ENCODE results near the gene CRY2. TPM values are rescaled to one million over a fixed set of nuclear protein-coding genes. Genes with fewer than 3 reads are reported as not detected.

The CRY2 gene
- total RNA-seq, 1 donor from 2014 or later: 23.8 TPM

DNA sequence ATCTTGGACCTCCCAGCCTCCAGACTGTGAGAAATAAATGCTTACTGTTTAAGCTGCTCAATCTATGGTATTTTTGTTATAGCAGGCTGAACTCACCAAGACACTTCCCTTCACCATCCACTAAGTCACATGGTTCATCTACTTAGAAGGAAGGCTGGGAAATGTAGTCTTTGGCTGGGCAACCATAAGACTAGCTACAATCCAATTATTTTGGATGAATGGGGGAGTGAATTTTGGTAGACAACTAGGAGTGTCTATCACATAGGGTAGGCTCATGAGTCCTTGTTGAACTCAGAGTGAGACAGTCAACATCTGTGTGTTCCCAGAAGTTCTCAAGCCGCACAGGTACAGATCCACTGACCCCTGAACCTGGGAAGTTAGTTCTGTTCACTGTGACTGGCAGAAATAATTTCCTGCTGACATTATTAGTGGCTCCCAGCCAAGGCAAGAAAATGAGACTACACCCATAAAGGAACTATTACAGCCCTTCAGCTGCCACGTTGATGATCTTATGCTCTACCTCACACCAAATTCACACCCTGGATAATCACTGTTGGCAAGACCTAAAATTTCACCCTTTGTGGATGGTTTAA is 45.5 kb upstream of the CRY2 start:
- DNase-seq (ENCODE audit: low spot score): no peak
- TF ChIP-seq CTCF (IDR thresholded peaks at IDR 0.05; ENCODE audit: unreplicated experiment): no peak
- Mint-ChIP-seq H3K4me1 (ENCODE audit: unreplicated experiment) (peaks cover 10% of the 10 kb centered on the region), H3K27me3 (ENCODE audit: unreplicated experiment) (peaks cover 13% of the 10 kb centered on the region), H3K4me3 (ENCODE audit: unreplicated experiment) (no peak overlapping the region), H3K36me3 (ENCODE audit: low read depth, unreplicated experiment) (peaks cover 3% of the 10 kb centered on the region), H3K27ac (ENCODE audit: unreplicated experiment) (no peak overlapping the region), H3K9me3 (ENCODE audit: unreplicated experiment) (no peaks in the 10 kb centered on the region)

- H3K36me3 Mint-ChIP-seq (ENCODE audit: low read depth, unreplicated experiment): peaks cover 3% of the 10 kb centered on the region
- no peak overlapping the region for H3K4me3 Mint-ChIP-seq (ENCODE audit: unreplicated experiment)
Observed at GRCh38 chr11:45802531-45803317, 44.6 kb upstream of the CRY2 start.

DNA sequence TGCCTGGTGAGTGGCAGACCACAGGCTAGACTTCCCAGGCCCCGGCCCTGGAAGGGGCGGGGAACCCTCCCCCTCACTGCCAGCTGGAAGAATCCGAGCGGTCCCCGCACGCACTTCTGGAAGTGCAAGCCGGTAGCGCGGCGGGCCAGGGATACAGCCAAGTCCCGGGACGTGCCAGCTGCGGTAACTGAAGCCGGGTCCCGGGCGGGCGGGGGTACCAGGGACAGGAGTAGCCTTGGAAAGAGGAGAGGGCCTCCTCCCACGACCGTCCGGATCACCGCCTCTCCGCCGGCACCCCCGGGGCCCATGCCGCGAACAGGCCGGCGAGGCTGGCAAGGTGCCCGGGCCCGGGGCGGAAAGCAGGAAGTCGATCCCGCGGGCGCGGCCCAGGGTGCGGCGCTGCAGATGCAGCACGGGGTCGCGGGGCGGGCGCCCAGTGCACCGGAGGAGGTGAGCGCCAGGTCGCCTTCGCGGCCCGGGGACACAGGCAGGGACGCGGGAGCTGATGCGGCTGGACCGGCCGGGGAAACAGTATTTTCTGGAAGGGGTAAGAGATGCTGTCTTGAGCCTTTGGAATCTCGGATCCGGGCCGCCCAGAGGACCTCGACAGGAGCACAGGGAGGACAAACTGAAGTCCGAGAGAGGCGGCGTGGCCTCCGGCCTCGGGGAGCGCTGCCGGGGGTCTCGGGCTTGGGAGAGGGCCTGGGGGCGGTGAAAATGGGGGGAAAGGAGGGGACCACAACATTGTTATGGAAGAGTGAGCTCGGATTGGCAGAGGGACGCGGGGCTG is 43.1 kb upstream of the CRY2 start:
- peaks cover 17% of the 10 kb centered on the region for H3K4me1 Mint-ChIP-seq (ENCODE audit: unreplicated experiment)
- H3K36me3 Mint-ChIP-seq (ENCODE audit: low read depth, unreplicated experiment): peaks cover 8% of the 10 kb centered on the region
- TF ChIP-seq CTCF (IDR thresholded peaks at IDR 0.05; ENCODE audit: unreplicated experiment): no peak
- H3K27me3 Mint-ChIP-seq (ENCODE audit: unreplicated experiment): peaks cover 13% of the 10 kb centered on the region
- no peaks in the 10 kb centered on the region for H3K9me3 Mint-ChIP-seq (ENCODE audit: unreplicated experiment)
- peak overlapping the region; percentile 94 for H3K4me3 Mint-ChIP-seq (ENCODE audit: unreplicated experiment)
- H3K27ac Mint-ChIP-seq (ENCODE audit: unreplicated experiment): no peak overlapping the region
- peak; percentile 51 for DNase-seq (ENCODE audit: low spot score)

More at GRCh38 chr11:45802531-45803317, 44.6 kb upstream of the CRY2 start:
- TF ChIP-seq CTCF (IDR thresholded peaks at IDR 0.05; ENCODE audit: unreplicated experiment): no peak
- H3K9me3 Mint-ChIP-seq (ENCODE audit: unreplicated experiment): no peaks in the 10 kb centered on the region
- peaks cover 16% of the 10 kb centered on the region for H3K4me1 Mint-ChIP-seq (ENCODE audit: unreplicated experiment)
- DNase-seq (ENCODE audit: low spot score): no peak
- H3K27me3 Mint-ChIP-seq (ENCODE audit: unreplicated experiment): peaks cover 13% of the 10 kb centered on the region
- no peak overlapping the region for H3K27ac Mint-ChIP-seq (ENCODE audit: unreplicated experiment)

DNA sequence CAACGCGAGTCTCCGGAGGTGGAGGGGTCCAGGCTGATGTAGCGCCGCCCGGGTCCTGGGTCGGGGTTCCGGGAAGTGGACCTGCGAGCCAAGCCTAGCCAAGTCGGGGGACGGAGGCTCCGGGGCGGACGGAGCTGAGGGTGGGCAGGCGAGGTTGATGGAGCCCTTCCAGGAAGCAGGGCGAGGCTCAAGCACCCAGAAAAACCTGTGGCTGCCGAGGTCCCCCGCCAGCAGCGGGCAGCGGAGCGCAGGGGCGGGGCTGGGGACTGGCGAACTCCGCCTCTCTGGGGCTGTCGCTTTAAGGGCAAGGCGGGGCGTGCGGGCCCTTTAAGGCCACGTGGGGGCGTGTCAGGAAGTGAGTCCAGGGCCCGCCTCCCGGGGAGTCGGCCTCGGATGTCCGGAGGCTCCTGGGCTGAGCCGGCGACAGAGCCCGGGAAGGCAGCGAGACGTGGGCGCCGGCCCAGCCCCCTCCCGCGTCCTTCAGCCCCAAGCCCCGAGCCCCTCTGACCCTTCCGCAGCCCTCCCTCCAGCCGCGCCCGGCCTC is 42.4 kb upstream of the CRY2 start, which contains the start of gene SLC35C1:
TSS of gene SLC35C1 (plus strand) at position 389 of the 544 bp plus-strand sequence. CDS start 653 bp downstream, outside the sequence.
- Mint-ChIP-seq H3K9me3 (ENCODE audit: unreplicated experiment) (no peaks in the 10 kb centered on the region), H3K4me3 (ENCODE audit: unreplicated experiment) (peak within 1 kb of the TSS; percentile 94), H3K4me1 (ENCODE audit: unreplicated experiment) (peaks cover 24% of the 10 kb centered on the region), H3K27me3 (ENCODE audit: unreplicated experiment) (peaks cover 13% of the 10 kb centered on the region), H3K36me3 (ENCODE audit: low read depth, unreplicated experiment) (peaks cover 11% of the 10 kb centered on the region), H3K27ac (ENCODE audit: unreplicated experiment) (peak within 1 kb of the TSS; percentile 96)
- peak; percentile 95 for DNase-seq (ENCODE audit: low spot score)
- TF ChIP-seq CTCF (IDR thresholded peaks at IDR 0.05; ENCODE audit: unreplicated experiment): peak; percentile 58
